ENCODE data around the gene LAMA3.

DNA sequence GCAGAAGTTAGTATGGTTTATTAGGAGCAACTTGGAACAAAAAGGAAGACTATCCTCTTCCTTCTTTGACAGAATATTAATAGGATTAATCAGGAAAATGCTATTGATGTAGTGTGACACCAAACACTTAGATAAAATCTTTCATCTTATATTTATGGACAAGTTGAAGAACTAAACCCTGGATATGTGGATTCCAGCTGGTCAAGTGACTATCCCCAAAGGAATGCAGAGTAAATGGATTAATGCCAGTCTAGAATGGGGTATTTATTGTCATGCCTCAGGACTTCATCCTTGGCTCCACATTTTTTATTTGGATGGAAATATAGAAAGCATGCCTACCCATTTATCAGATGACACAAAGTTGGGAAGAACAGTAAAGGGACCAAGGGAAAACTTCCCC, 201.3 kb downstream of the LAMA3 start:
- TF ChIP-seq, protein P1, sequence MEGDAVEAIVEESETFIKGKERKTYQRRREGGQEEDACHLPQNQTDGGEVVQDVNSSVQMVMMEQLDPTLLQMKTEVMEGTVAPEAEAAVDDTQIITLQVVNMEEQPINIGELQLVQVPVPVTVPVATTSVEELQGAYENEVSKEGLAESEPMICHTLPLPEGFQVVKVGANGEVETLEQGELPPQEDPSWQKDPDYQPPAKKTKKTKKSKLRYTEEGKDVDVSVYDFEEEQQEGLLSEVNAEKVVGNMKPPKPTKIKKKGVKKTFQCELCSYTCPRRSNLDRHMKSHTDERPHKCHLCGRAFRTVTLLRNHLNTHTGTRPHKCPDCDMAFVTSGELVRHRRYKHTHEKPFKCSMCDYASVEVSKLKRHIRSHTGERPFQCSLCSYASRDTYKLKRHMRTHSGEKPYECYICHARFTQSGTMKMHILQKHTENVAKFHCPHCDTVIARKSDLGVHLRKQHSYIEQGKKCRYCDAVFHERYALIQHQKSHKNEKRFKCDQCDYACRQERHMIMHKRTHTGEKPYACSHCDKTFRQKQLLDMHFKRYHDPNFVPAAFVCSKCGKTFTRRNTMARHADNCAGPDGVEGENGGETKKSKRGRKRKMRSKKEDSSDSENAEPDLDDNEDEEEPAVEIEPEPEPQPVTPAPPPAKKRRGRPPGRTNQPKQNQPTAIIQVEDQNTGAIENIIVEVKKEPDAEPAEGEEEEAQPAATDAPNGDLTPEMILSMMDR (IDR thresholded peaks at IDR 0.05), result no peak
- TF ChIP-seq SIN3A (IDR thresholded peaks at IDR 0.05; ENCODE audit: borderline replicate concordance, insufficient read depth, low read depth, low read length), result no peak

All from Panc1 (cell line).